GM18502 (cell line): Measurements from ENCODE around the gene CHAC2.
"Not testable (repeated sequence)": the region's sequence is repeated elsewhere in the genome, so short reads cannot be mapped to it uniquely, and the experiment has no call there.

Experiments used
- ATAC-seq: cut with Tn5 transposase; IDR thresholded peaks from one replicate; pipeline ENCODE4 v1.9.1; 2021; ENCODE audit warnings: mild to moderate bottlenecking; ENCODE audit not compliant: unreplicated experiment, poor library complexity

The CHAC2 gene

GRCh38 chr2:53823639-53824038 is 56.0 kb downstream of the CHAC2 start:
- not testable (repeated sequence) for ATAC-seq
